Neural progenitor cell (in vitro differentiated cells): Measurements from ENCODE around the gene ARL6IP5. TPM values are rescaled to one million over a fixed set of nuclear protein-coding genes. Genes with fewer than 3 reads are reported as not detected.
A peak's percentile ranks its signal among the peaks of the same experiment; 100 is the strongest.

ENCODE experiments used
- DNase-seq: peaks from one replicate; pipeline ENCODE4 v3.0.0-alpha.2; 2016; ENCODE audit warnings: low spot score
- H2AFZ ChIP-seq: fragments of 200-600 bp; sonication (generic); replicated peaks from 2 replicates; pipeline ENCODE4 v1.6.1; 2016; ENCODE audit warnings: antibody characterized with exemption
- H3F3A ChIP-seq: fragments of 200-600 bp; sonication (generic); 2 replicates; pipeline ENCODE4 v1.6.1; 2016; ENCODE audit warnings: antibody characterized with exemption, low read depth
- H3K27ac ChIP-seq: fragments of 200-600 bp; sonication (generic); 2 replicates; pipeline ENCODE4 v1.5.1; 2016; ENCODE audit warnings: mild to moderate bottlenecking
- H3K27me3 ChIP-seq: fragments of 200-600 bp; sonication (generic); 2 replicates; pipeline ENCODE4 v1.6.1; 2016; ENCODE audit warnings: mild to moderate bottlenecking, moderate library complexity
- H3K36me3 ChIP-seq: fragments of 200-600 bp; sonication (generic); 2 replicates; pipeline ENCODE4 v1.5.1; 2016
- H3K4me1 ChIP-seq: fragments of 200-600 bp; sonication (generic); 2 replicates; pipeline ENCODE4 v1.6.1; 2016; ENCODE audit warnings: mixed run types
- H3K4me2 ChIP-seq: fragments of 200-600 bp; sonication (generic); 2 replicates; pipeline ENCODE4 v1.6.1; 2016
- H3K4me3 ChIP-seq: fragments of 200-600 bp; sonication (generic); 2 replicates; pipeline ENCODE4 v1.5.1; 2016
- H3K79me2 ChIP-seq: fragments of 200-600 bp; sonication (generic); 2 replicates; pipeline ENCODE4 v1.6.1; 2016; ENCODE audit warnings: low read depth
- H3K9ac ChIP-seq: fragments of 200-600 bp; sonication (generic); 2 replicates; pipeline ENCODE4 v1.6.1; 2016
- H3K9me3 ChIP-seq: fragments of 200-600 bp; sonication (generic); 2 replicates; pipeline ENCODE4 v1.5.1; 2016; ENCODE audit warnings: low read depth
- H4K20me1 ChIP-seq: fragments of 200-600 bp; sonication (generic); 2 replicates; pipeline ENCODE4 v1.6.1; 2016; ENCODE audit warnings: low read depth
- H3K27ac Mint-ChIP-seq: 3 replicates; pipeline ENCODE4 v1.8.0; 2021; ENCODE audit warnings: mixed read lengths
- H3K27me3 Mint-ChIP-seq: 2 replicates; pipeline ENCODE4 v1.8.0; 2022; ENCODE audit warnings: low read depth, mild to moderate bottlenecking, inconsistent platforms, moderate library complexity, mixed read lengths; ENCODE audit not compliant: insufficient read depth
- H3K36me3 Mint-ChIP-seq: 3 replicates; pipeline ENCODE4 v1.8.0; 2021; ENCODE audit warnings: mixed read lengths
- H3K4me1 Mint-ChIP-seq: 3 replicates; pipeline ENCODE4 v1.8.0; 2021; ENCODE audit warnings: mixed read lengths
- H3K4me3 Mint-ChIP-seq: 3 replicates; pipeline ENCODE4 v1.8.0; 2021; ENCODE audit warnings: mild to moderate bottlenecking, moderate library complexity, mixed read lengths
- H3K9me3 Mint-ChIP-seq: 3 replicates; pipeline ENCODE4 v1.8.0; 2020; ENCODE audit warnings: mixed read lengths
- EZH2 ChIP-seq: fragments of 200-600 bp; sonication (generic); IDR thresholded peaks from 2 replicates; pipeline ENCODE4 v1.6.1; 2017; ENCODE audit warnings: antibody characterized with exemption, mild to moderate bottlenecking, moderate library complexity
- EZH2phosphoT487 ChIP-seq: fragments of 200-600 bp; sonication (generic); IDR thresholded peaks from 2 replicates; pipeline ENCODE4 v1.6.1; 2017; ENCODE audit warnings: antibody characterized with exemption
- total RNA-seq: library from RNA; depleted of rRNA; stranded (reverse); fragments of >200 nt; gene quantifications from 2 replicates; pipeline ENCODE4 v1.2.3, GENCODE V29; 2015; ENCODE audit warnings: low replicate concordance
- TF ChIP-seq, protein P1 (sequence below): fragments of 200-600 bp; sonication (generic); IDR thresholded peaks from 2 replicates; pipeline ENCODE4 v1.5.1; 2017; ENCODE audit warnings: antibody characterized with exemption, mild to moderate bottlenecking

The ARL6IP5 gene
- total RNA-seq, 1 donor from 2014 or later: 72.4 TPM

DNA sequence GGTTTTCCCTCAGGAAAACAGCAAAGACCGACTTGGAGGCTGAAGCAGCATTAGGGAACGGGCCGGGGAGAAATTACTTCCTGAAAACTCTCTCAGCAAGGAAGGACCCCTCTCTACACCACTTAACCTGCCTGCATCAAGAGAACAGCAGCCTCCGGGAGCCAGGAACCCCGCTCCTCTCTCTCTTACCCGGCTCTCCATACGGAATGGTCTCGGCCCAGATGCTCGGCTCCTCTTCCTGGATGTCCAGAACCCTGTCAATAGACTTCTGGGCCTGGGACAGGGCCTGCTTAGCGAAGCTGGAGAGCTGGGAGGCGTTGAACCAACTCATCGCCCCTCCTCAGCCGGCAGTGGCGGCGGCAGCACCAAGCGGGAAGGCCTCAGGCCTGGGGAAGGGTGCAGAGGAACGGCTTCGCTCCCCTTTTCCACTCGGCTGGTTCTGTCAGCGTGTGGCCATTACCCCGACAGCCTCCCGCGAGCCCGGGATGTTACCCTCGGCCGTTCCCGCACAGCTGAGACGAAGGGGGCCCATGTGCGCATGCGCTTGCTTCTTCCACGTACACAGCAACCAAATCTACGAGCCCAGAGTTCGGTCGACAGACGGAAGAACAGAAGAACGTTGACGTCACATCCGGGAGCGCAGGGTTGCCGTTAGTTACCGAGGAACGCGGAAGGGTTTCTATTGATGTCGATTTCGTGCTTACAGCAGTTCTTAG lies 32.8 kb upstream of the ARL6IP5 start, which contains the start of gene TMF1:
TMF1 (minus strand) TSS at position 578 of the 716 bp plus-strand sequence; CDS start at position 331, 247 bp downstream.
- H3K9me3 Mint-ChIP-seq: no peaks in the 10 kb centered on the region
- Histone ChIP-seq H4K20me1 (no peaks in the 10 kb centered on the region), H3K4me3 (peak within 1 kb of the TSS; percentile 85), H3K4me1 (peaks cover 9% of the 10 kb centered on the region), H3F3A (peaks cover 24% of the 10 kb centered on the region), H2AFZ (peak within 1 kb of the TSS; percentile 85), H3K27me3 (no peaks in the 10 kb centered on the region), H3K4me2 (peak within 1 kb of the TSS; percentile 85), H3K27ac (peak within 1 kb of the TSS; percentile 39), H3K79me2 (peaks cover 28% of the 10 kb centered on the region), H3K36me3 (peaks cover 16% of the 10 kb centered on the region), H3K9me3 (no peaks in the 10 kb centered on the region), H3K9ac (peak within 1 kb of the TSS; percentile 77)
- peaks cover 21% of the 10 kb centered on the region for H3K4me1 Mint-ChIP-seq
- H3K4me3 Mint-ChIP-seq: peak within 1 kb of the TSS; percentile 96
- H3K27me3 Mint-ChIP-seq: peaks cover 4% of the 10 kb centered on the region
- peak; percentile 99 for DNase-seq
- TF ChIP-seq EZH2 (no peak), EZH2phosphoT487 (no peak)
- TF ChIP-seq, protein P1, sequence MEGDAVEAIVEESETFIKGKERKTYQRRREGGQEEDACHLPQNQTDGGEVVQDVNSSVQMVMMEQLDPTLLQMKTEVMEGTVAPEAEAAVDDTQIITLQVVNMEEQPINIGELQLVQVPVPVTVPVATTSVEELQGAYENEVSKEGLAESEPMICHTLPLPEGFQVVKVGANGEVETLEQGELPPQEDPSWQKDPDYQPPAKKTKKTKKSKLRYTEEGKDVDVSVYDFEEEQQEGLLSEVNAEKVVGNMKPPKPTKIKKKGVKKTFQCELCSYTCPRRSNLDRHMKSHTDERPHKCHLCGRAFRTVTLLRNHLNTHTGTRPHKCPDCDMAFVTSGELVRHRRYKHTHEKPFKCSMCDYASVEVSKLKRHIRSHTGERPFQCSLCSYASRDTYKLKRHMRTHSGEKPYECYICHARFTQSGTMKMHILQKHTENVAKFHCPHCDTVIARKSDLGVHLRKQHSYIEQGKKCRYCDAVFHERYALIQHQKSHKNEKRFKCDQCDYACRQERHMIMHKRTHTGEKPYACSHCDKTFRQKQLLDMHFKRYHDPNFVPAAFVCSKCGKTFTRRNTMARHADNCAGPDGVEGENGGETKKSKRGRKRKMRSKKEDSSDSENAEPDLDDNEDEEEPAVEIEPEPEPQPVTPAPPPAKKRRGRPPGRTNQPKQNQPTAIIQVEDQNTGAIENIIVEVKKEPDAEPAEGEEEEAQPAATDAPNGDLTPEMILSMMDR: no peak
- H3K27ac Mint-ChIP-seq: peak within 1 kb of the TSS; percentile 97
- H3K36me3 Mint-ChIP-seq: peaks cover 11% of the 10 kb centered on the region

DNA sequence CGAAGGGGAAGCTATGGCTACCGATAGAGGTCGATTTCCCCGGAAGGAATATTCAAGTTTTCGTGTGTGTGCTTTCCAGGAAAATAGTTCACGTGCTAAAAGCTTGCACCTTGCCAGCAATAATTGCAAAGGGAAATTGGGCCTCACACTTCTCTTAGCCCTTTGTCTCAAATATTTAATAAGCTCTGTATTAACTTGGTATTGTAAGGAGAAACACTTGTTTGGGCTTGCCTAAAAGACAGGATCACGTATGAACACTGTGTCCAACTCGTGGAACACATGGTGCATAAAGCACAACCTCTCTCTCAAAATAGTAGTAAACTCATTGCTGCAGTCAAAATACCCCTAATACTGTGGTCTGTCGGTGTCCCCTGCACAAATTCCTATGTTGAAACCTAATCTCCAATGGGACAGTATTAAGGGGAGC lies 32.3 kb upstream of the ARL6IP5 start:
- H2AFZ ChIP-seq: peak overlapping the region; percentile 85
- H3F3A ChIP-seq: peaks cover 24% of the 10 kb centered on the region
- no peak for DNase-seq
- Mint-ChIP-seq H3K4me1 (peaks cover 21% of the 10 kb centered on the region), H3K36me3 (peaks cover 8% of the 10 kb centered on the region), H3K27me3 (peaks cover 4% of the 10 kb centered on the region), H3K27ac (peak overlapping the region; percentile 97), H3K4me3 (peak overlapping the region; percentile 96), H3K9me3 (no peaks in the 10 kb centered on the region)
- no peaks in the 10 kb centered on the region for H3K9me3 ChIP-seq
- H3K9ac ChIP-seq: no peak overlapping the region
- TF ChIP-seq EZH2: no peak
- no peak for TF ChIP-seq EZH2phosphoT487
- TF ChIP-seq, protein P1: no peak
- H3K4me1 ChIP-seq: peaks cover 9% of the 10 kb centered on the region
- H3K79me2 ChIP-seq: peaks cover 28% of the 10 kb centered on the region
- peak overlapping the region; percentile 13 for H3K27ac ChIP-seq
- peak overlapping the region; percentile 85 for H3K4me3 ChIP-seq
- H4K20me1 ChIP-seq: no peaks in the 10 kb centered on the region
- H3K4me2 ChIP-seq: peak overlapping the region; percentile 85
- H3K36me3 ChIP-seq: peaks cover 20% of the 10 kb centered on the region
- no peaks in the 10 kb centered on the region for H3K27me3 ChIP-seq

DNA sequence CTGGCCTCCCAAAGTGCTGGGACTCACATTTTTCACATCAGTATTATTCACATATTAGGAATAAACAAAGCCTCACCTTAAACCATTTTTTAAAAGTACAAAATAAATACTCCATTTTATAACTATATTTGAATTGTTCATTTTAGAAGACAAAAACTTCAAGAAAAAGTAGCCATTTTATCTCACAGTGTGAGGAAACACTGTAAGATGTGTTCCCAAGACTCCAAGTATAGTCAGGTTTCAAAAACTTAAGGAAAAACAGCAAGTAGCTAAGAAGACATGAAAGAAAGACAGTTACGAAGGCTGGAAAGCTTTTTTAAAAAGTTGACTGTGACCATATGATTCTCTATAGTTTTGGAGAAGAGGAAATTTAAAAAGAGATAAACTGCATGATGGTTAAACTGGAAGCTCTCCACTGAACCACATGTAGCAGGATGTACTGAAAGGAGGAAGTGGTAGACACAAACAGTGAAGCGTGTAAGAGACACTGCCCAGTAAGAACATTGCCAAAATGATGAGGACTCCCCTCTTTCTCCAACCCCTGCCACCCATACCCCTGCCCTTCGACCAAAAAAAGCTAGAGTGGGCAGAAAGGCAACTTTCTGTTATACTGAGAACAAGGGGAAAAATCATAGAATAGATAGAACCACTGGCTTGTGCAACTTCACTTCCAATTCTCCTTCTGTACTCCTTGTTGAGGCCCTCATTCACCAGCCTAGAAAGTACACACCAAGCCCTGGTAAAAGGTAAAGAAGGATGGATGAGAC lies 26.4 kb upstream of the ARL6IP5 start:
- Histone ChIP-seq H3F3A (peaks cover 6% of the 10 kb centered on the region), H3K4me1 (no peaks in the 10 kb centered on the region), H2AFZ (no peak overlapping the region), H3K79me2 (no peaks in the 10 kb centered on the region), H3K9me3 (no peaks in the 10 kb centered on the region), H3K4me2 (no peak overlapping the region), H3K36me3 (peaks cover 36% of the 10 kb centered on the region), H3K9ac (no peak overlapping the region), H3K27ac (no peak overlapping the region), H3K27me3 (no peaks in the 10 kb centered on the region), H3K4me3 (no peak overlapping the region), H4K20me1 (no peaks in the 10 kb centered on the region)
- Mint-ChIP-seq H3K9me3 (no peaks in the 10 kb centered on the region), H3K27me3 (no peaks in the 10 kb centered on the region), H3K4me3 (no peak overlapping the region), H3K27ac (no peak overlapping the region), H3K36me3 (peaks cover 36% of the 10 kb centered on the region), H3K4me1 (no peaks in the 10 kb centered on the region)
- TF ChIP-seq EZH2phosphoT487 (no peak), EZH2 (no peak)
- TF ChIP-seq, protein P1: no peak
- DNase-seq: no peak
